GM21825 (cell line): ENCODE results near the gene NUP107.
A peak's percentile ranks its signal among the peaks of the same experiment; 100 is the strongest.
"Not testable (repeated sequence)": the region's sequence is repeated elsewhere in the genome, so short reads cannot be mapped to it uniquely, and the experiment has no call there.

Experiments
- ATAC-seq: cut with Tn5 transposase; IDR thresholded peaks from one replicate; pipeline ENCODE4 v1.9.1; 2021; ENCODE audit warnings: mild to moderate bottlenecking, moderate library complexity; ENCODE audit not compliant: unreplicated experiment

Gene NUP107

DNA sequence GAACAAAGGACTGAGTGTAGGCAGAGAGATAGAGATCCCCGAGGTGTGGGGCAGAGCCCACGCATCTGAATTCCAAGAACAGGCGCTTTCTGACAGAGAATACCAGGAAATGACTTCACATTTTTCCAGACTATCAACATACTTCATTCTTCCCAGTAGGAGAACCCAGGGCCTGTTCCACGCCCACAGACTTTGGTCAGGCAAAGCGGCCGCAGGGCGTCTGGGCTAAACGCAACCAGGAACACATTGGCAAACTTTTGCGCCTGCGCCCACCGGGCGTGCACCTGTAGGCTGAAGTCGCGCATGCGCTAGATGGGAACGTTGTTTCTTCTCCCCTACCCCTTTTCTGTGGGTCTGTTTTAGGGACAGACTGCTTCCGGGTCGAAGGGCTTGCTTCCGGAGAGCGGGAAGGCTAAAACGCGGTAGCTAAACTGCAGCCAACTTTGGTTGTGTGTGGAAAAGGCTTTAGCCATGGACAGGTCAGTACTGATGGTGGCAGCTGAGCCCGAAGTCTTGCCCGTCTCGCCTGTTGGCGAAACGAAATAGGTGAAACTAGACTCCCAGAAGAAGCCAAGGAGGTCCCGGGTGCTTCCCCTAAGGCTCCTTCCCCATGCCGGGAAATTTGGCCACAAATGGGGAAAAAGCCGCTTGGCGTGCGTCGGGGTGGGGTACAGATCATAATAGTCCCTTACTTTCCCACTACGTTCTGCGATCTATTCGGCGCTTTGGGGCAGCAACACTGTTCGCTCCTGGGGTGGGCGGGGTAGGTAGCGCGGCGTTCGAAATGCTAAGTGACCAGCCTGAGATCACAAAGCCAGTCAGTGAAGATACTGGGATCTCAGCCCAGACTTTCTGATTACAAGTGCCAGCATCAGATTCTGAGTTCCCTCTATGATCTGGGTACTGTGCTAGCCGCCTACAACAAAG is at the start of gene NUP107:
NUP107 (plus strand) TSS at position 384 of the 927 bp plus-strand sequence; CDS start at position 472, 88 bp downstream.
- ATAC-seq, result peak; percentile 94

DNA sequence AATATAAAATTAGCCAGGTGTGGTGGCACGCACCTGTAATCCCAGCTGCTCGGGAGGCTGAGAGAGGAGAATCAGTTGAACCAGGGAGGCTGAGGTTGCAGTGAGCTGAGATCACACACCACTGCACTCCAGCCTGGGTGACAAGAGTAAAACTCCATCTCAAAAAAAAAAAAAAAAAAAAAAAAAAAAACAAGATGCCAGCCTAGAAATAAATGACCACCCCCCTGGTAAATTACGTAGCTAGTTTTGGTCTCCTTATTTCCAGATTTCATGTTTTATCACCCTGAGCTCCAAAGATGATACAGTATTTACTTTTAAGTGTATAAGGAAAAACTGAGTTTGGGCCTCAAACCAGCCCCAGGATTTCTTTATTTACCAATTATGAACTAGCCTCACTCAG is 49.3 kb upstream of the NUP107 start:
- not testable (repeated sequence) for ATAC-seq

DNA sequence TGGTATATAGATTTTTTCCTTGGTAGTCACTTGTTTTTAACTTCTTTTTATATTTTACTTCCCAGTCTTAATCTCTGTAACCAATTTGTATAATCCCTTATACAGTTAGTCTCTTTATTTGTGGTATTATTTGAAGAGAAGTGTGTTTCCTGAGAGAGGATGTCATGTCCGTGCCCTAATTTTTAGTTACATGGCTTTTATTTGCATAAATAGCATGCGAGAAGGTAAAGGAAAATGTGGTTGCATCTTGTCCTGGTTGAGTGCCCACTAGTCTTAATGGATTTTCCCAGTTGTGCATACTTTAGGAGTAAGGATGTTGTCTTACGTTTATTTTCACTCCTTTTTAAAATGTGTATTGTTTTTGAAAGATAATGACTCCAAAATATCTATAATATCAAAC is 48.6 kb upstream of the NUP107 start:
- ATAC-seq, result no peak

DNA sequence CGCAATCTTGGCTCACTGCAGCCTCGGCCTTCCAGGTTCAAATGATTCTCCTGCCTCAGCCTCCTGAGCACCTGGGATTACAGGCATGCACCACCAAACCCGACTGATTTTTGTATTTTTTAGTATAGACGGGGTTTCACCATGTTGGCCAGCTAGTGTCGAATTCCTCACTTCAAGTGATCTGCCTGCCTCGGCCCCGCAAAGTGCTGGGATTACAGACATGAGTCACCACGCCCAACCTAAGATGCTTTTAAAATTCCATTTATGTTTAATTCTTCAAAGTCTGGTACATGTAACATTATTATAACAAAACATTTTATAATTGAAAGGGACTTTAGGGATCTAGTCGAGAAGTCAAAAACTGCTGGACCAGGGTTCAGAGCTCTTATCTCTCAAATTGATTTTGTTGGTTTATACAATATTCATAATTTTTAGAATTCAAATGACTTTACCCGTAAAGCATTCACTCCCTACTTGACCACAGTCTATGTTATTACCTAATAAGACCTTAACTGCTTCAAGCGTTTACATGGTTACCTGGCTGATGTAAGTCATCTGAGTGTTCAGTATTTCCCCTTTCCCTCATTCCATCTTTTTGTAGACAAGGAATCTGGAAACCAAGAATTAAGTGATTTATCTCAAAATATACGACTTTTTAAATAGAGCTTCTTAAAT is 47.9 kb upstream of the NUP107 start:
- no peak for ATAC-seq

DNA sequence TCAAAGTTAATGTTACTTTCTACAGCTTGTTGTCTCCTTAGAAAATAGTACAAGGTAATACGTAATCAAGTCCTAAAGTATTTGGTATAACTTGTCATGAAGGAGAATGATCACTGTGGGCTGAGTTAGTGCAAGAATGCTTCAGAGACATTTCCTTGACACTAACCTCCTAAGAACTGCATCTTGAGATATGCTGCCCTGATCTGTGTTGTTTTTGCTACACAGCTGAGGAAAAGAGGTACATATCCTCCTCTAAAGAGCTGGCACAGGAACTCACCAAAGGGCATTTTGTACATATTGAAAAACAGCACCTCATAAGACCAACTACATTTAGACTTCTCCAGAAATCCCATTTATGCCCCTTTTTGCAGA is 47.4 kb upstream of the NUP107 start:
- ATAC-seq, result no peak

DNA sequence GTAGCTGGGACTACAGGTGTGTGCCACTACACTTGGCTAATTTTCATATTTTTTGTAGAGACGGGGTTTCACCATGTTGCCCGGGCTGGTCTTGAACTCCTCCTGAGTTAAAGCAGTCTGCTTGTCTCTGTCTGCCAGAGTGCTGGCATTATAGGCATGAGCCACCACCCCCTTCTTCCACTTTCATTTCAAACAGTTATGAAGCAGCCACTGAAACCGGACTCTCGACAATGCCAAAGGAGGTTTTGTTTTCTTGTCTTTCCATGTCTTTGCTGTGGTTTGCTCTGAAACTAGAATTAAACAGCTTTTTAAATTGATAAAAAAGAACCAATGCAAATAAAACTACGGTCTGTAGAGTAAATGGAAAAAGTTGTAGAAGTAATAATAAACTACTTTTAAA is 45.6 kb upstream of the NUP107 start:
- ATAC-seq, result peak; percentile 88

DNA sequence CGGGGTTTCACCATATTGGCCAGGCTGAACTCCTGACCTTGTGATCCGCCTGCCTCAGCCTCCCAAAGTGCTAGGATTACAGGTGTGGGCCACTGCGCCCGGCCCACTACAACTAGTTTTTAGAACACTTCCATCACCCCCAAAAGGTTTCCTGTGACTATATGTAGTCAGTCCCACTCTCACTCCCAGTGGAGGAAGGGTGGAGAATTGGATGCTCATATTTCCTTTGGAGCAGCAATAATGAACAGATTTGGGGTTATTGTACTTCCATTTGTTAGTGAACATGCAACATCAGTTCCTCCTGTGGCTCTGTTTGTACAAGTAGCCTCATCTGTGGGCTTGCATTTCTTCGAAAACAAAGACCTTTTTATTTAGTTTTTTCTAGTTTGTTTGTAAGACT is 40.3 kb upstream of the NUP107 start:
- no peak for ATAC-seq

DNA sequence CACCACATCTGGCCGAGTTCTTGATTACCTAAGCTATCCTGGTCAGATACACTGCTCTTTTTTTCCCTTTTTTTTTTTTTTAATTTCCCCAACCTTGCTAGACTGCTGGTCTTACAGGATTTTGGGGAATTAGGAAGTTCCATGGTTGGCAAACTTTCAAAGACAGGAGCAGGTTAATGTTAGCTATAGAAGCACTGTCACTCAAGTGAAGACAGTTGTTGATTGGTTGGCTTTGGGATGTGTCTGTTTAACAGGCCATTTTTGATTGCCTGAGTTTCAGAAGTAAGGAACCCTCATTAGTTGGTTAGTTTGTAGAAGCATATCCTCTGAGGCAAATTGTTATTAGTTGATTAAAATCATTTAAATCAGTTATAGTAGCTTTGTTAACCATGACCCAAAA is 39.3 kb upstream of the NUP107 start:
- ATAC-seq, result no peak

DNA sequence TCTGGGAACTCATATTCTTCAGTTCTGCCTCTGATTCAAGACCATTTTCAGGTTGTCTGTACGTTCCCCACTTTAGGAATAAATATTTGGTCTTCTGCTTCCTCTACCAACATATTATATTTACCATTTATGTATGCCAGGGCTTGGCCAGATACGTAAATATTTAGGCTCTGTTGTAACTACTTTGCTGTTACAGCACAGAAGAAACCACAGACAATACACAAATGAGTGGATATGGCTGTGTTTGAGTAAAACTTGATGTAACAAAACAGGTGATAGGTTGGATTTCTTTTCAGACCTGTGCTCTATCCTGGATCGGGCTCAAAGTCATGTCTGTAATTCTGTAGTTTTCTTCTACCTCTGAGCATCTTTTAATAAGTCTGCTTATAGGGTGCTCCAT is 38.6 kb upstream of the NUP107 start:
- no peak for ATAC-seq

DNA sequence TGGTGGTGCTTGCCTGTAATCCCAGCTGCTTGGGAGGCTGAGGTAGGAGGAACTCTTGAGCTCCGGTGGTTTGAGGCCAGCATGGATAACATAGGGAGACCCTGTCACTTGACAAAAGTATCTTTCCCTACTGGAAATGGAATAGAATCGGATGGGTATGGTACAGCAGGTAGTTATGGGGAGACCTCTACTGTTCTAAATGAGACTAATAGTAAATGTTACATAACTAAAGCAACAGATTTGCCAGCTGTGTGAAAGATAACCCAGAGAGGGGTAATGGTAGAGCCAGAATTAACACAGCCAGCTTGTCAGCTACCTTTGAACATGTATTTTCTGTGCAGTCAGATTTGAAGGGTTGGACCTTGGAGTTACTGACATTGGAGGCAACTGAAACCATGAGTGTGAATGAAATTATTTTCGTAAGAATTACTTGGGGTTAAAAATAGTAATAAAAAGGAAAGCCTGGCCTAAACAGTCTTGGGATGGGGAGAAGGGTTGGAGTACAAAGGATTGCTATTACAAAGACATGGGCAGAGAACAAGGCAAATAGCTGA is 21.7 kb upstream of the NUP107 start:
- ATAC-seq, result no peak

DNA sequence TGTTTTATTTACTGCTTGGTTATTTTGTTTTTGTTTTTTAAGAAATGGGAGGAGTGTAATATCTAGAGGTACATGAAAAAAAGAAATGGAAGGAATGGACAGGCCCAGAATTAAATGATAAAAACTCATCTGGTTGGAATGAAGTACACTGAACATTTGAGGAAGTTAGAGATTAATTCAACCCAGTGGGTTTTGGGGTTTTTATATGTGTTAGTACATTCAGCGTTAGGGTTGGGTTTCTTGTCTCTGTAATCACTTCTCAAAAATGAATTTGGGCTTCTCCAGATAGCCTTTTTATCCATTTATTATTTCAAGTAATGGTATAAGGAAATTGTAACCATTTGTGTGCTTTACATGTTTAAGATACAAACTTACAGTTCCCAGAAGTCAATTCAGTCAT is 19.5 kb upstream of the NUP107 start:
- ATAC-seq, result no peak

DNA sequence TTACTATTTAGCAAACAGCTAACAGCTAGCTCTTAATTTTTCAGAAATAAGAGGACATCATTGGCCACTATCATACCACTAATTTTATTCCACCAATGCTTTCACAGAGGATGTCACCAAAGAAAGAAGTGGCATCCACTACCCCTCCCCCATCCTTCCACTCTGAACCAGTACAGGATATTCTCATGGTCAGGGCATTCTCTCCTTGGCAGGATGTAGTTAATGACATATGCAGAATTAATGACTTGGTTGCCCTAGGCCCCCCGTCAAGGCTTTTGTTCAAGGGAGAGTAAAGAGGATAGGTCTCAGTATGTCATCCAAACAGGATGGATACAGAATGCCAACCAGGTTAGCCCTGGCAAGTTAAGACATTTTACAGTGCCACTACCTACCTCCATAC is 18.9 kb upstream of the NUP107 start:
- ATAC-seq, result no peak

DNA sequence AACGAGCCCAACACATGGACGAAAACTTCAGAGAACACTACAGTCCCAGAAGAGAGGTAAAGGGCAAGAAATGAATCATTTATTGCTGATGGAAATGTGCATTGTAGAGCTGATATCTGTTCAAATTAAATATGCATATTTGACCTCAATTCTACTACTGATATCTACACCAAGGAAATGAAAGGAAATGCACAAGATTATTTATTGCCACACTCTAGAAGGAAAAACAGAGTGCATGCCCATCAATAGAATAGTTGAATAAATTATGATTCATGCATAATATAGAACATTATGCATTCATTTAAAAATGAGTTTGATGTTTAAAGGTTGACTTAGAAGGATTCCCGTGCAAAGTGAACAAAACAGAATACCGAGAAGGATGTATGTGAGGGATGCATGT is 15.6 kb upstream of the NUP107 start:
- ATAC-seq, result no peak

DNA sequence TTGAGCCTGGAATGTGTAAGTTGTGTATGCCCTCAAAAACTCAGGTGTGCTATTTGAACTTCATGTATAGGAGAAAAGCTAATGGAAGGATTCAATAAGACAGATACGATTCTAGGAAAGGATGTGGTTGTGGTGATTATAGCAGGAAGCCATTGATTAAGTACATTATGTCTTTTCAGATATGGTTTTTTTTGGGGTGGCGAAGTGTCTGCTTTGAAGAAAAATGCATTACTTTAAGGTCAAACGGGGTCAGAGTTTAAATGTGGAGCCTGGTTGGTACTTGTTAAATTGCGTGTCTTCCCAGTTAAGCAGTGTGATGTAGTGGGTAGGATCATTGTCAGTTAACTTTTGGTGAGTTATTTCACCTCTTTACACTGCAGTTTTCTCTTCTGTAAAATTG is 13.0 kb upstream of the NUP107 start:
- ATAC-seq, result no peak

DNA sequence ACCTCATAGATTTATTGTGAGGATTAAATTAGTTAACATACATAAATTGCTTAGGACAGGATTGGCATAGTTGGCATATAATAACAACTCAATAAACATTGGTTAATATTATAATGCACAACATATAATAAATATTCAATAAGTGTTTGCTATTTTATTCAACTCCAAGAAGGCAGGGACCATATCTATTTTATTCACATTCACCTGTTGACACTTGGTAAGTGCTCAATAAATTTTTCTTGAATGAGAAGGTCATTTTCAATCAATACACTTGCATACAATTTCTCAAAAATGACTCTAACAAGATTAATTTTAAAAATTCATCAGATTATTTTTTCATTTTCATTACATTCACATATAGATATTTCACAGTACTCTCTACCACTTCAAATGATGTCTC is 12.4 kb upstream of the NUP107 start:
- no peak for ATAC-seq

DNA sequence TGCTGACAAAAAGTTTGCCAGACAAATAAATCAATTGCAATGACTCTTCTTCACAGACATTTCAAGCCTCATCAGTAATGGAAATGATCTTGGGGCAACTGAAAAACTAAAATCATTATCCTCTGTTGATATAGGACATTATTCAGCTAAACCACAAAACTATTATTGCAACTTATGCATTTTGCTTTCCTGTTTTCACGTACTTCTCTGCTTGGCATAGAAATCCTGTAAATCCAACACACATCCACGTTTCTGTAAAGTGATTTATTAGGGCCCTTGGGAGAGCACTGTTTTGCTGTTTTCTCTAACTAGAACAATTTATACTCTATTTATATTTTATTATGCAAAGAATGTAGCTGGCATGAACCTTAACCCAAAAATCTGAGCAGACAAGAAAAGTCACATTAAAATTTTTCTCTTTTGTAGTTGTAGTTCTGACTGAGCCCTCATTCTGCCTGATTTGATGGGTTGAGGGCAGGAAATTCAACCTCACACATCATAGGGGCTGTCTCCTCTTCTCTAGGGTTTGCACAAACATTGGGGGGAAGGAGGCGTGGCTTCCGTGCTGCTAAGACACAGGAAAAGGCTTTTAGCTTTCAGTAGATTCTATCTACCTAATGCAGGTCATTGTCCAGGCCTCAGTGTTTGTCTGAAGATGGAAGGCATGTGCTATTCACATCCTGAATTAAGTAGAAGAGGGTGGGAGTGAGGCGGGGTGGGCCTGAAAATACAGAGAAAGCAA is 11.5 kb upstream of the NUP107 start:
- no peak for ATAC-seq

DNA sequence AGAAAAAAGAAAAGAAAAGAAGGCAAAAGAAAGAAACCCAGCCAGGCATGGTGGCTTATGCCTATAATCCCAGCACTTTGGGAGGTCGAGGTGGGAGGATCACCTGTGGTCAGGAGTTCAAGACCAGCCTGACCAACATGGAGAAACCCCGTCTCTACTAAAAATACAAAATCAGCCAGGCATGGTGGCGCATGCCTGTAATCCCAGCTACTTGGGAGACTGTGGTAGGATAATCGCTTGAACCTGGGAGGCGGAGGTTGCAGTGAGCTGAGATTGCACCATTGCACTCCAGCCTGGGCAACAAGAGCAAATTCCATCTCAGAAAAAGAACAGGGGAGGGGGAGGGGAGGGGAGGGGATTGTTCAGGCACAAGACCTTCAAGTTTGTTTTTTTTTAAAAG is 9.9 kb upstream of the NUP107 start:
- ATAC-seq, result not testable (repeated sequence)

DNA sequence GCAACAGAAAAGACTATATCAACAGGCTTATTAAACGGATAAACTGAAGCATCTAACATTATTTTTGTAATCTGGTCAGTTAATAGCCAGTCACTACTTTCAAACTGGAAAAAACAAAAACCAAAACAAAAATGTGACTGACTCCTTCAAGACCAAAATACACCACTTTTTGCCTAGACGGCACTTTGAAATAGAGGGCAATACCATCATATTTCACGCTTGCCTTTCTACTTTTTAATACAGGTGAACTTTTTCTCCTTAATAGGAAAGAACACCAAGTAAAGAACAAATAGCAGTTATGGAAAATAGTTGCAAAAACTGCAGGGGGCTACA is 550 bp upstream of the NUP107 start:
- ATAC-seq, result no peak

DNA sequence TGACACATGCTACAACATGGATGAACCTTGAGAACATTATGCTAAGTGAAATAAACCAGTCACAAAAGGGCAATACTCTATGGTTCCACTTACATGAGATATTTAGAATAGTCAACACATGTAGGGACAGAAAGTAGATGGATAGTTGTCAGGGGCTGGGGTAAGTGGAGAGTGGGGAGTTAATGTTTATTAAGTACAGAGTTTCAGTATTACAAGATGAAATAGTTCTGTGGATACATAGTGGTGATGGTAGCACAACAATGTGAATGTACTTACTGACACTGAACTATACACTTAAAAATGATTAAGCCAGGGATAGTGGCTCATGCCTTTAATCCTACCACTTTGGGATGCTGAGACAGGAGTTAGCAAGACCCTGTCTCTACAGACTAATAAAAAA is 8.7 kb downstream of the NUP107 start:
- ATAC-seq, result no peak

DNA sequence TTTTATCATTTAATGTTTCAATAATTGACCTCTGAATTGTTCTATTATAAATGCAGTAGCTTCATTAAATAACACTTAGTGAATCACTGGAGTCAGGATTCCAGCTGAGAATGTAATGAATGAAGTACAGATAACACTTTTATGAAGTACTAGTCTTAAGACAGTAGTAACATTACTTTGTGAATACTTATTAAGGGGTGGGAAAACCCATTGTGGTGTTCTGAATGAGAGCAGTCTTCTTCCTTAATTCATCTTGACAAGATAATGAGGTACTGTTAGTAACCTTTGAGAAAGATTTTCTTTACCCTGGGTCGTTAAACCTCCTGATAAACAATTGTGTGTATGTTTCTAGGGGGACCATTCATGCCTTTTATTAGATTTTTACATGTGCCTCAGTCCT is 12.7 kb downstream of the NUP107 start:
- ATAC-seq, result no peak

DNA sequence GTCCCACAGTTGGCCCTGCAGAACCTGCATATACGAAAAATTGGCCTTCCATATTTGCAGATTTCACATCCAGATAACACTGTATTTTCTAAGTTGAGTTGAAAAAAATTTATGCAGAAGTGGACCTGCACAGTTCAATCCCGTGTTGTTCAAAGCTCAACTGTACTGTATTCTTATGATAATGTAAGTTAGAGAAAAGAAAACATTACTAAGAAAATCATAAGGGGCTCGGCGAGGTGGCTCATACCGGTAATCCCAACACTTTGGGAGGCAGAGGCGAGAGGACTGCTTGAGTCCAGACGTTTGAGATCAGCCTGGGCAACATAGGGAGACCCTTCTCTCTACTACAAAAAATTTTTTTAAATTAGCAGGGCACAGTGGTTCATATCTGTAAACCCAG is 41.0 kb downstream of the NUP107 start:
- no peak for ATAC-seq

DNA sequence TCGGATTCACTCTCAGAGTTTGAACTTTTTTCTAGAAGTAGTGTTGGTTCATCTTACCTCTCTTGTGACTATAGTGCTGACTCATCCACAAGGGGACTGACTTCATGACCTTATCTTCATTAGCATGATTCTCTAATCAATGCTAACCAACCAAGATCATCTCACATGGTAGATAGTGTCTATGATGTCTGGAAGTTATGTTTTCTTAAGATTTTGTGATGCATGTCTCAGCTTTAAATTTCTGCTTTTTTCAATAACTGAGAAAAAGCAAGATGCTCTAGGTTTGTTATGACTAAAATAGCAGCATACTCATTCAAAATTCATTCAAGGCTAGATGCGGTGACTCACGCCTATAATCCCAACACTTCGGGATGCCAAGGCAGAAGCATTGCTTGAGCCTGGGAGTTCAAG is 46.9 kb downstream of the NUP107 start:
- ATAC-seq, result no peak
